Left lung (tissue), 10 donors: ENCODE measurements around the gene NOL4L. TPM values are rescaled to one million over a fixed set of nuclear protein-coding genes. Genes with fewer than 3 reads are reported as not detected.
"Not testable (repeated sequence)": the region's sequence is repeated elsewhere in the genome, so short reads cannot be mapped to it uniquely, and the experiment has no call there.

Source experiments
- ATAC-seq: fragments of 200-7000 bp; cut with Tn5 transposase; one replicate; pipeline ENCODE4 v1.9.1; 2020; ENCODE audit warnings: moderate library complexity
- DNase-seq, 4 donors: peaks; one replicate each; pipeline ENCODE4 v3.0.0-alpha.2; 2013 to 2020
- H3K27ac ChIP-seq, 2 donors: fragments of 200-600 bp; sonication (generic) in 1 of 2; one replicate each; pipeline versions ENCODE4 v1.5.0 to v1.8.0; 2020 to 2021
- H3K27me3 ChIP-seq, 2 donors: fragments of 200-600 bp; sonication (generic) in 1 of 2; one replicate each; pipeline versions ENCODE4 v1.5.0 to v1.8.0; 2020 to 2021
- H3K36me3 ChIP-seq, 2 donors: fragments of 200-600 bp; sonication (generic) in 1 of 2; one replicate each; pipeline versions ENCODE4 v1.5.0 to v1.8.0; 2020 to 2021
- H3K4me1 ChIP-seq, 2 donors: fragments of 200-600 bp; one replicate each; pipeline ENCODE4 v1.8.0; 2021
- H3K4me3 ChIP-seq, 2 donors: fragments of 200-600 bp; sonication (generic) in 1 of 2; one replicate each; pipeline versions ENCODE4 v1.5.0 to v1.8.0; 2020 to 2021; ENCODE audit warnings: mild to moderate bottlenecking in 1 of 2
- H3K9me3 ChIP-seq, 2 donors: fragments of 200-600 bp; sonication (generic) in 1 of 2; one replicate each; pipeline versions ENCODE4 v1.5.0 to v1.8.0; 2020 to 2021
- CTCF ChIP-seq, 2 donors: fragments of 200-600 bp; sonication (generic) in 1 of 2; IDR thresholded peaks; one replicate each; pipeline versions ENCODE4 v1.5.0 to v1.8.0; 2021; ENCODE audit warnings: antibody characterized with exemption in 2 of 2
- intact Hi-C, 2 donors: fragments of 100-400 bp; cut with DNase I; formaldehyde crosslinking; loops; one replicate each; pipeline versions ENCODE4 v1.11.2 to v1.14.2; 2022
- polyA plus RNA-seq, 6 donors: library from polyadenylated mRNA; unstranded; fragments of 120-200 nt; gene quantifications; one replicate each; pipeline ENCODE4 v1.2.1, GENCODE V29; 2013; ENCODE audit not compliant: insufficient read length in 6 of 6
- total RNA-seq, 2 donors: library from RNA; stranded (reverse); fragmentation: NEBNext Ultra II Directional; extraction: Animal tissue kit (Norgen Biotek cat#: 25700); gene quantifications; one replicate each; pipeline ENCODE4 v1.2.1, GENCODE V29; 2021
- donor health status: DM: no; HTN: yes; CAD: no.
- donor health status: DM: no; HTN: no; CAD: no.

The NOL4L gene
- total and polyA plus RNA-seq, 8 donors, result 16.7 to 49.0 (median 40.7) TPM

- intact Hi-C loops, result no loop called here
- DNase-seq, result no peak
- TF ChIP-seq CTCF (IDR thresholded peaks at IDR 0.05), result no peak
Measured at GRCh38 chr20:32418376-32418775, 166.8 kb downstream of the NOL4L start.

GRCh38 chr20:32416206-32416605 lies 168.9 kb downstream of the NOL4L start:
- no peak for ATAC-seq
- Histone ChIP-seq H3K4me1 (peaks cover 0 to 30% of the 10 kb centered on the region in 2 donors), H3K27ac (no peak overlapping the region), H3K4me3 (no peak overlapping the region), H3K36me3 (no peaks in the 10 kb centered on the region), H3K9me3 (no peaks in the 10 kb centered on the region), H3K27me3 (no peaks in the 10 kb centered on the region)
- intact Hi-C loops, result no loop called here
- no peak for TF ChIP-seq CTCF (IDR thresholded peaks at IDR 0.05)
- DNase-seq, result no peak

More at GRCh38 chr20:32418376-32418775, 166.8 kb downstream of the NOL4L start:
- Histone ChIP-seq H3K27me3 (no peaks in the 10 kb centered on the region), H3K4me3 (no peak overlapping the region), H3K27ac (no peak overlapping the region), H3K9me3 (no peaks in the 10 kb centered on the region), H3K4me1 (peaks cover 0 to 21% of the 10 kb centered on the region in 2 donors), H3K36me3 (no peaks in the 10 kb centered on the region)
- no peak for ATAC-seq

- Histone ChIP-seq H3K4me3 (no peak overlapping the region), H3K27me3 (no peaks in the 10 kb centered on the region), H3K36me3 (no peaks in the 10 kb centered on the region), H3K9me3 (no peaks in the 10 kb centered on the region), H3K27ac (no peak overlapping the region), H3K4me1 (peaks cover 0 to 30% of the 10 kb centered on the region in 2 donors)
- DNase-seq (no peak), ATAC-seq (no peak)
- intact Hi-C loops, result no loop called here
- no peak for TF ChIP-seq CTCF (IDR thresholded peaks at IDR 0.05)
Measured at GRCh38 chr20:32415494-32415893, 169.6 kb downstream of the NOL4L start.

GRCh38 chr20:32411955-32412706 lies 173.0 kb downstream of the NOL4L start:
- no peaks in the 10 kb centered on the region for H3K27me3 ChIP-seq
- H3K36me3 ChIP-seq, result peaks cover 0 to 23% of the 10 kb centered on the region in 2 donors
- intact Hi-C loops, result no loop called here
- H3K4me1 ChIP-seq, result peaks cover 0 to 26% of the 10 kb centered on the region in 2 donors
- no peak for TF ChIP-seq CTCF (IDR thresholded peaks at IDR 0.05)
- no peak overlapping the region for H3K27ac ChIP-seq
- no peak overlapping the region for H3K4me3 ChIP-seq
- no peaks in the 10 kb centered on the region for H3K9me3 ChIP-seq
- no peak for DNase-seq
- ATAC-seq, result no peak

- intact Hi-C loops, H3K4me3 ChIP-seq, H3K4me1 ChIP-seq, H3K27ac ChIP-seq, DNase-seq, H3K9me3 ChIP-seq, H3K27me3 ChIP-seq, ATAC-seq: not testable (repeated sequence)
- H3K36me3 ChIP-seq, result peaks cover 0 to 24% of the 10 kb centered on the region in 2 donors
Measured at GRCh38 chr20:32407131-32407750, 177.9 kb downstream of the NOL4L start.
